Lung (tissue), 12 donors: ENCODE results near the gene GATB. TPM values are rescaled to one million over a fixed set of nuclear protein-coding genes. Genes with fewer than 3 reads are reported as not detected.

Experiments
- ATAC-seq: fragments of 200-7000 bp; cut with Tn5 transposase; one replicate; pipeline ENCODE4 v1.9.1; 2020; ENCODE audit warnings: moderate number of reproducible peaks; ENCODE audit not compliant: insufficient read depth, low FRiP score
- DNase-seq, 3 donors: peaks; one replicate each; pipeline ENCODE4 v3.0.0-alpha.2; 2013 to 2017
- H3K27ac ChIP-seq, 2 donors: one replicate each; pipeline ENCODE4 v1.5.1; 2013; ENCODE audit warnings: mild to moderate bottlenecking in 2 of 2, moderate library complexity in 2 of 2, control low read depth in 1 of 2, inconsistent platforms in 1 of 2, low read depth in 1 of 2, low read length in 1 of 2
- H3K27me3 ChIP-seq, 3 donors: one replicate each; pipeline ENCODE4 v1.5.1; 2013; ENCODE audit warnings: low read length in 2 of 3; ENCODE audit not compliant: control insufficient read depth in 3 of 3, insufficient read depth in 3 of 3
- H3K36me3 ChIP-seq, 4 donors: one replicate each; pipeline ENCODE4 v1.5.1; 2013; ENCODE audit warnings: low read length in 4 of 4, mild to moderate bottlenecking in 1 of 4, moderate library complexity in 1 of 4; ENCODE audit not compliant: control insufficient read depth in 4 of 4, insufficient read depth in 4 of 4
- H3K4me1 ChIP-seq, 5 donors: one replicate each; pipeline ENCODE4 v1.5.1; 2013; ENCODE audit warnings: low read length in 5 of 5, mild to moderate bottlenecking in 2 of 5, moderate library complexity in 1 of 5; ENCODE audit not compliant: control insufficient read depth in 5 of 5, insufficient read depth in 5 of 5
- H3K4me3 ChIP-seq: one replicate; pipeline ENCODE4 v1.5.1; 2013; ENCODE audit warnings: mild to moderate bottlenecking, control low read depth, moderate library complexity
- H3K9ac ChIP-seq, 2 donors: one replicate each; pipeline ENCODE4 v1.5.1; 2013; ENCODE audit warnings: low read length in 2 of 2, control low read depth in 1 of 2; ENCODE audit not compliant: insufficient read depth in 1 of 2
- H3K9me3 ChIP-seq, 4 donors: one replicate each; pipeline ENCODE4 v1.5.1; 2013; ENCODE audit warnings: low read length in 3 of 4, mild to moderate bottlenecking in 1 of 4, moderate library complexity in 1 of 4; ENCODE audit not compliant: control insufficient read depth in 4 of 4, insufficient read depth in 3 of 4
- WGBS, 2 donors: extraction: QIAGEN DNeasy Blood & Tissue Kit; methylation state at CpG; one replicate each; pipeline ENCODE4 v1.1.7; 2013; 5-methylcytosine and 5-hydroxymethylcytosine counted together
- polyA plus RNA-seq, 2 donors: library from polyadenylated mRNA; stranded (reverse); fragments of 200-250 nt; gene quantifications; one replicate each; pipeline ENCODE4 v1.2.1, GENCODE V29; 2013
- total RNA-seq, 2 donors: library from RNA; depleted of rRNA in 1 of 2; stranded (reverse); fragments of >200 nt in 1 of 2; gene quantifications; one replicate each; pipeline ENCODE4 v1.2.1, GENCODE V29; 2014 to 2021
- TF ChIP-seq, protein P1 (sequence below): IDR thresholded peaks from 2 replicates; pipeline ENCODE4 v1.5.1; 2012; ENCODE audit warnings: mild to moderate bottlenecking; ENCODE audit errors: control extremely low read depth, extremely low read depth
- donor health status: control.
- donor health status: control.
- donor health status: Bipolar disorder and iron deficiency.
- donor health status: healthy.
- donor health status: DM: yes; HTN: yes; CAD: no.

Gene GATB
- total and polyA plus RNA-seq, 4 donors: 11.0 to 18.4 (median 15.6) TPM

- peak overlapping the region in 1 of 2 donors; percentile 32 for H3K9ac ChIP-seq
- peak in 1 of 3 donors; percentile 20 for DNase-seq
- WGBS, 2 donors: 76 to 77% methylated on average over 11 of the region's 11 CpGs
- H3K4me1 ChIP-seq: peaks cover 10 to 49% (median 29%) of the 10 kb centered on the region in 5 donors
- H3K4me3 ChIP-seq: no peak overlapping the region
- peaks cover 0 to 6% (median 1%) of the 10 kb centered on the region in 4 donors for H3K36me3 ChIP-seq
- no peaks in the 10 kb centered on the region for H3K27me3 ChIP-seq
- peak overlapping the region in 1 of 2 donors; percentile 26 for H3K27ac ChIP-seq
- no peaks in the 10 kb centered on the region for H3K9me3 ChIP-seq
- TF ChIP-seq, protein P1, sequence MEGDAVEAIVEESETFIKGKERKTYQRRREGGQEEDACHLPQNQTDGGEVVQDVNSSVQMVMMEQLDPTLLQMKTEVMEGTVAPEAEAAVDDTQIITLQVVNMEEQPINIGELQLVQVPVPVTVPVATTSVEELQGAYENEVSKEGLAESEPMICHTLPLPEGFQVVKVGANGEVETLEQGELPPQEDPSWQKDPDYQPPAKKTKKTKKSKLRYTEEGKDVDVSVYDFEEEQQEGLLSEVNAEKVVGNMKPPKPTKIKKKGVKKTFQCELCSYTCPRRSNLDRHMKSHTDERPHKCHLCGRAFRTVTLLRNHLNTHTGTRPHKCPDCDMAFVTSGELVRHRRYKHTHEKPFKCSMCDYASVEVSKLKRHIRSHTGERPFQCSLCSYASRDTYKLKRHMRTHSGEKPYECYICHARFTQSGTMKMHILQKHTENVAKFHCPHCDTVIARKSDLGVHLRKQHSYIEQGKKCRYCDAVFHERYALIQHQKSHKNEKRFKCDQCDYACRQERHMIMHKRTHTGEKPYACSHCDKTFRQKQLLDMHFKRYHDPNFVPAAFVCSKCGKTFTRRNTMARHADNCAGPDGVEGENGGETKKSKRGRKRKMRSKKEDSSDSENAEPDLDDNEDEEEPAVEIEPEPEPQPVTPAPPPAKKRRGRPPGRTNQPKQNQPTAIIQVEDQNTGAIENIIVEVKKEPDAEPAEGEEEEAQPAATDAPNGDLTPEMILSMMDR: no peak
- no peak for ATAC-seq
Measured at GRCh38 chr4:151687021-151687640, 73.7 kb downstream of the GATB start.

DNA sequence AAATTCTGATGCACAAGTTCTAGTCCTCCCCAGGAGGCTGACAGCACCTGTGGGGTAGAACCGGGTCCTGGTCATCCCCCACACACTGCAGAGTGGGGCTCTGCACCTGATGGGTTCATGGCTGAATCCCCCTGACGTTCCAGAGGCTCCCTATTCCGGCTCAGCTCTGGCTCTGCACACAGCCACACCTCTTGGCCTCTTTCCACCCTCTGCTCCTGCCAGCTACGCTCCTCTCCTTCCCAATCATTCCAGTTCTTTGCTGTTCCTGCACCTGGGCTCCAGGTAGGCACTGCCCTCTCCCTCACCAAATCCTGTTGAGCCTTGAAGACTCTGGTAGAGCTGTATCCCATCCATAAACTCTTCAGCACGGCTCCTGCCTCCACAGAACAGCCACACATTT lies 75.5 kb downstream of the GATB start:
- Histone ChIP-seq H3K27ac (no peak overlapping the region), H3K4me3 (no peak overlapping the region), H3K9ac (no peak overlapping the region), H3K4me1 (peaks cover 10 to 38% (median 22%) of the 10 kb centered on the region in 5 donors), H3K36me3 (peaks cover 0 to 7% (median 5%) of the 10 kb centered on the region in 4 donors), H3K9me3 (no peaks in the 10 kb centered on the region), H3K27me3 (no peaks in the 10 kb centered on the region)
- TF ChIP-seq, protein P1: no peak
- DNase-seq (no peak), ATAC-seq (no peak)
- whole genome bisulfite sequencing, 2 donors: 69 to 91% methylated on average over 5 of the region's 5 CpGs

DNA sequence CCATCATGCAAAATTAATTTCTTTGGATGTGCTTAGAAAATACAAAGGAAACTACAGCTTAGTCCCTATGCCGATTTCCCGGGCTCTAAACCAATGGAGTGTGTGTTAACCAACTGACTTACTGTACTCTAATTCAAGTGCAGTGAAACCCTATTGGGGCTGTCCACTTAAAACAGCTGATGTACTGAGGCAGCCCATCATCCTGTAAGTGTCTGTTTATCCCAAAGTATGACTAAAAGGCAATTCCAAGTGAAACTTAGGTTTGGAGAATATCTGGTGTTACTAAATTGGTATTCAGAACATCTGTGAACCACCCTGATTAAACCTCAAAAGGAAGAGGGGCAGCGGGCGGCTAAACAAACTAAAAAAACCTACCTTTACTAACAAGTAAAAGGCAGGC lies 79.7 kb downstream of the GATB start:
- WGBS, 2 donors: 97% methylated on average over 4 of the region's 4 CpGs
- H3K36me3 ChIP-seq: peaks cover 0 to 10% (median 5%) of the 10 kb centered on the region in 4 donors
- no peak for ATAC-seq
- no peaks in the 10 kb centered on the region for H3K27me3 ChIP-seq
- peaks cover 0 to 2% (median 0%) of the 10 kb centered on the region in 5 donors for H3K4me1 ChIP-seq
- TF ChIP-seq, protein P1: no peak
- DNase-seq: no peak
- no peak overlapping the region for H3K4me3 ChIP-seq
- no peak overlapping the region for H3K27ac ChIP-seq
- no peaks in the 10 kb centered on the region for H3K9me3 ChIP-seq
- no peak overlapping the region for H3K9ac ChIP-seq
